GM18870 (cell line): ENCODE results near the gene KRT72.

Experiments used
- ATAC-seq: cut with Tn5 transposase; IDR thresholded peaks from one replicate; pipeline ENCODE4 v1.9.1; 2021; ENCODE audit warnings: moderate library complexity; ENCODE audit not compliant: unreplicated experiment

KRT72 gene

GRCh38 chr12:52543985-52544883 lies 57.0 kb downstream of the KRT72 start:
- no peak for ATAC-seq

- ATAC-seq, result no peak
These were observed 58.4 kb downstream of the KRT72 start for GRCh38 chr12:52542785-52543318.

GRCh38 chr12:52542157-52542556 lies 59.1 kb downstream of the KRT72 start:
- no peak for ATAC-seq

DNA sequence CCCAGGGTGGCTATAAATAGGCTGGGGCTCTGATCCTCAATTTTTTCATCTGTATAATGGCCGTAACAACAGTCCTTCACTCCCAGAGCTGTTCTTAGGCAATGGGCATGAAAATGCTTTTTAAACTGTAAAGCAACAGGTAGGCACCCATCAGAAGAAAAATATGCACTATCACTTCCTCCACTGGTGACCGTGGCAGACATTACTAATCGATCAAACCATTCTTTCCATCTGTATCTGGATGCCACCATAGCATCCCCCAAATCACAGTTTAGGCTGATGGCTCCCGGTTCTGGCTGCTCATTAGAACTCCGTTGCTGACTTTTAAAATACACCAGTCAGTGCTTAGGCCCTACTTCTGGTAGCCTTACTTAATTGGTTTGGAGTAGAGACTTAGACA lies 59.6 kb downstream of the KRT72 start:
- no peak for ATAC-seq

GRCh38 chr12:52540531-52540930 lies 60.7 kb downstream of the KRT72 start:
- ATAC-seq, result no peak

DNA sequence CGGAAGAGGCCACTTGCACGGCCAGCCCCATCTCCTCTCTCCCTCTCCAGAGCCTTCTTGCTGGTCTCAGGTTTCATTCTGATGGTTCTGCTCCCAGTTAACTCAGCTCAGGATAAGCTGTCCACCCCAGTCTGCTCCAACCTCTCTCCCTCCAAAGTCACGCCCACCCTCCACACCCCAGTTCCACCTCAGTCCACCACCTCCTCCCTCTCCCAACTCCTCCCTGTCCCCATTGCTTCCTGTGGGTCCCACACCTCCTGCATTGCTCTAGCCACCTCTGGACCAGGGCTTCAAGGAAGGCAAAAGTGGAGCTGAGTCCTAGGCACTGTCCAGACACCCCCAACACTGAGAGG lies 61.5 kb downstream of the KRT72 start:
- ATAC-seq, result no peak

DNA sequence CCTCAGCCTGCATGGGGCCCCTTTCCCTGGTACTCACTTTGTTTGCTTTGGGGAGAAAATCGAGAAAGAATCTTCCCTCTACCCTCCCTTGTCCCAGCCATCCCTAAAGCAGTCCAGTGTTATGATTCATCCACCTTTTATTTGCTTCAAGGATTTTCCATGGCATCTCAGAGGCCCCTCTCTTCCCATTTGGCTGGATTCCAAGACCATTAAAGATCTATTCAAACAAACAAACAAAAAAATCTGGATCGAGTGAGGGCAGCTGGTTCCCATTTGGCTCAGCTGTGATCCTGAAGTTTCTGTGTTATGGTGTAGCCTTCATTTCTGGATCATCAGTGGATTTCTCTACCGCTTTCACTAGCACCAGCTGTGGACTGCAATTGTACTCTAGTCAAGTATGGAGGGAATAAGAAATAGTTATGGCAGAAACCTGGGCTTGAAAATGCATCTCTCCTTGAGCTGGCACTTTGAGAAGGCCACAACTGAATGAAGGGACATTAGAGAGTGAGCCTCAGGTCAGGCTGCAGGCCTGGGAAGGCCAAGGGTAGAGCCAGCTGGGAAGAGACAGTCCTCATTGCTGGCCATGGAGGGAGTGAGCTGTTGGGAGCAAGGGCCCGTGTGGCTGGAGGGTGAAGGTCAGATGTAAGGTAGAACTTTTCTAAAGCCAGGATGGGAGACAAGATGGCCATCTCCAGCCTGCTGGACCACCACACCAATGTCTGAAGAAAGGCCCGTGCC lies 62.0 kb downstream of the KRT72 start:
- no peak for ATAC-seq

- no peak for ATAC-seq
These were observed 64.2 kb downstream of the KRT72 start for GRCh38 chr12:52537101-52537500.
